Measurements from ENCODE around the gene ANO9. TPM values are rescaled to one million over a fixed set of nuclear protein-coding genes. Genes with fewer than 3 reads are reported as not detected.

ANO9 gene
- total and polyA plus RNA-seq, 2 experiments from 2014 or later = not detected

GRCh38 chr11:380491-380890 is 61.3 kb downstream of the ANO9 start:
- H3K9me3 ChIP-seq (ENCODE audit: low read depth) = no peaks in the 10 kb centered on the region
- no peaks in the 10 kb centered on the region for H3F3A ChIP-seq (ENCODE audit: insufficient read depth)
- H3K4me1 ChIP-seq (ENCODE audit: insufficient read depth) = no peaks in the 10 kb centered on the region
- H3K4me2 ChIP-seq (ENCODE audit: unreplicated experiment) = no peak overlapping the region
- no peak overlapping the region for H3K9ac ChIP-seq
- H4K20me1 ChIP-seq (ENCODE audit: insufficient read depth) = no peaks in the 10 kb centered on the region
- H2AFZ ChIP-seq = no peak overlapping the region
- no peaks in the 10 kb centered on the region for H3K9me2 ChIP-seq (ENCODE audit: insufficient read depth)
- no peaks in the 10 kb centered on the region for H3K79me2 ChIP-seq (ENCODE audit: insufficient read depth)
- 77 to 85% methylated on average over 17 to 23 of the region's 23 CpGs for WGBS, 2 experiments (ENCODE audit: low coverage in 1 of 2, low lambda C conversion rate in 2 of 2, missing lambda C conversion rate in 2 of 2)
- TF ChIP-seq EZH2phosphoT487 (IDR thresholded peaks at IDR 0.05; ENCODE audit: insufficient read depth, low read depth) (no peak), EZH2 (IDR thresholded peaks at IDR 0.05; ENCODE audit: insufficient read depth, poor library complexity, severe bottlenecking) (no peak)
- no peak overlapping the region for H3K4me3 ChIP-seq
- in situ Hi-C loops (cut with MboI) = no loop called here
- DNase-seq = no peak
- no peaks in the 10 kb centered on the region for H3K27me3 ChIP-seq (replicated peaks; ENCODE audit: insufficient read depth)
- H3K36me3 ChIP-seq (ENCODE audit: low read depth) = no peaks in the 10 kb centered on the region
- no peak overlapping the region for H3K27ac ChIP-seq

DNA sequence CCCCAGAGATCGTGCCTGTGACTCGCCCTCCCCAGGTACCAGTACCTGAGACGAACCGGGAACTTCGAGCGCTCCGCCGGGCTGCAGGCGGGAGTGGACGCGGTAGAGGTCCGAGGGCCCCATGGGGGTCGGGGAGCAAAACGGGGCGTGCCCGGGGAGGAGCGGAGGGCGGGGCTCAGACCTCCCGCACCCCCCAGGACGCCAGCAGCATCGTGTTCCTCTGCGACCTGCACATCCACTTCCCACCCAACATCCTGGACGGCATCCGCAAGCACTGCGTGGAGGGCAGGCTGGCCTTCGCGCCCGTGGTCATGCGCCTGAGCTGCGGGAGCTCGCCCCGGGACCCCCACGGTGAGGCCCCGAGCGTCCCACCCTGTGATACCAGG is 61.7 kb downstream of the ANO9 start:
- H3K27ac ChIP-seq = no peak overlapping the region

DNA sequence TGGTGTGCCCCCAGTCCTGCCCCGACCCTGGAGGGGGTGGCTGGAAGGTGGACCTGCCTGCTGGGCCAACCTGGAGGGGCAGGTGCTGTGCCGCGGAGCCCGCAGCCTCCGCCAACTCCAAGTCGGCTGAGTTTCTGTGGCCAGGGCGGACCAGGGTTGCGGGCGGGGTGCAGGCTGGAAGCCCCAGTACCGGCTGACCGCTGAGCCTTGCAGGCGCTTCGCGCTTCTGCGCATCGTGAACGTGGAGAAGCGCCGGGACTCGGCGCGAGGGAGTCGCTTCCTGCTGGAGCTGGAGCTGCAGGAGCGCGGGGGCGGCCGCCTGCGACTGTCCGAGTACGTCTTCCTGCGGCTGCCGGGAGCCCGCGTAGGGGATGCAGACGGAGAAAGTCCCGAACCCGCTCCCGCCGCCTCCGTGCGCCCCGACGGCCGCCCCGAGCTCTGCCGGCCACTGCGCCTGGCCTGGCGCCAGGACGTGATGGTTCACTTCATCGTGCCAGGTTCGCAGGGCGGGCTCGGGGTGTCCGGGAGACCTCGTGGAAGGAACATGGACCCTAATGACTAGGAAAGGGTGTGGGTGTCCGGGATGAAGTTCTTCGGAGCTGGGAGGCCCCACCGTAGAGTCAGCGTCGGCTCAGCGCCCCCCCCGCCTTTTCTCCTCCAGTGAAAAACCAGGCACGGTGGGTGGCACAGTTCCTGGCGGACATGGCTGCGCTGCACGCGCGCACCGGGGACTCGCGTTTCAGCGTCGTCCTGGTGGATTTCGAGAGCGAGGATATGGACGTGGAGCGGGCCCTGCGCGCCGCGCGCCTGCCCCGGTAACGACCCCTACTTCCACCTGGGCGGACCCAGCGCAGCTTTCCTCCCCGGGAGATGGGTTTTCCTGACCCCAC is 62.4 kb downstream of the ANO9 start:
- H2AFZ ChIP-seq = no peak overlapping the region
- DNase-seq = no peak
- H3K4me2 ChIP-seq (ENCODE audit: unreplicated experiment) = no peak overlapping the region
- no peaks in the 10 kb centered on the region for H3K4me1 ChIP-seq (ENCODE audit: insufficient read depth)
- H3K79me2 ChIP-seq (ENCODE audit: insufficient read depth) = no peaks in the 10 kb centered on the region
- no peak overlapping the region for H3K4me3 ChIP-seq
- no peak overlapping the region for H3K27ac ChIP-seq
- no peaks in the 10 kb centered on the region for H3K9me2 ChIP-seq (ENCODE audit: insufficient read depth)
- no peak overlapping the region for H3K9ac ChIP-seq
- H3K27me3 ChIP-seq (replicated peaks; ENCODE audit: insufficient read depth) = no peaks in the 10 kb centered on the region
- no peaks in the 10 kb centered on the region for H3F3A ChIP-seq (ENCODE audit: insufficient read depth)
- no peak for TF ChIP-seq EZH2 (IDR thresholded peaks at IDR 0.05; ENCODE audit: insufficient read depth, poor library complexity, severe bottlenecking)
- TF ChIP-seq EZH2phosphoT487 (IDR thresholded peaks at IDR 0.05; ENCODE audit: insufficient read depth, low read depth) = no peak
- no peaks in the 10 kb centered on the region for H4K20me1 ChIP-seq (ENCODE audit: insufficient read depth)
- in situ Hi-C loops (cut with MboI) = no loop called here
- WGBS, 2 experiments (ENCODE audit: low coverage in 1 of 2, low lambda C conversion rate in 2 of 2, missing lambda C conversion rate in 2 of 2) = 89 to 90% methylated on average over 53 to 87 of the region's 87 CpGs
- no peaks in the 10 kb centered on the region for H3K9me3 ChIP-seq (ENCODE audit: low read depth)
- H3K36me3 ChIP-seq (ENCODE audit: low read depth) = no peaks in the 10 kb centered on the region

More for the DNA sequence above, 61.7 kb downstream of the ANO9 start:
- Histone ChIP-seq H2AFZ (no peak overlapping the region), H3K36me3 (ENCODE audit: low read depth) (no peaks in the 10 kb centered on the region), H3K9ac (no peak overlapping the region), H3K4me3 (no peak overlapping the region), H3K9me2 (ENCODE audit: insufficient read depth) (no peaks in the 10 kb centered on the region), H4K20me1 (ENCODE audit: insufficient read depth) (no peaks in the 10 kb centered on the region), H3K9me3 (ENCODE audit: low read depth) (no peaks in the 10 kb centered on the region), H3K27me3 (replicated peaks; ENCODE audit: insufficient read depth) (no peaks in the 10 kb centered on the region), H3K79me2 (ENCODE audit: insufficient read depth) (no peaks in the 10 kb centered on the region), H3F3A (ENCODE audit: insufficient read depth) (no peaks in the 10 kb centered on the region), H3K4me2 (ENCODE audit: unreplicated experiment) (no peak overlapping the region), H3K4me1 (ENCODE audit: insufficient read depth) (no peaks in the 10 kb centered on the region)
- in situ Hi-C loops (cut with MboI) = no loop called here
- WGBS, 2 experiments (ENCODE audit: low coverage in 1 of 2, low lambda C conversion rate in 2 of 2, missing lambda C conversion rate in 2 of 2) = 90 to 100% methylated on average over 12 to 35 of the region's 35 CpGs
- TF ChIP-seq EZH2phosphoT487 (IDR thresholded peaks at IDR 0.05; ENCODE audit: insufficient read depth, low read depth) = no peak
- no peak for TF ChIP-seq EZH2 (IDR thresholded peaks at IDR 0.05; ENCODE audit: insufficient read depth, poor library complexity, severe bottlenecking)
- DNase-seq = no peak

GRCh38 chr11:377883-378500 is 63.8 kb downstream of the ANO9 start:
- Histone ChIP-seq H3K4me2 (ENCODE audit: unreplicated experiment) (no peak overlapping the region), H3F3A (ENCODE audit: insufficient read depth) (no peaks in the 10 kb centered on the region), H3K27ac (no peak overlapping the region), H3K4me1 (ENCODE audit: insufficient read depth) (no peaks in the 10 kb centered on the region), H3K79me2 (ENCODE audit: insufficient read depth) (no peaks in the 10 kb centered on the region), H3K36me3 (ENCODE audit: low read depth) (no peaks in the 10 kb centered on the region), H2AFZ (no peak overlapping the region), H3K9ac (no peak overlapping the region), H3K27me3 (replicated peaks; ENCODE audit: insufficient read depth) (no peaks in the 10 kb centered on the region), H3K9me3 (ENCODE audit: low read depth) (no peaks in the 10 kb centered on the region), H3K9me2 (ENCODE audit: insufficient read depth) (no peaks in the 10 kb centered on the region), H3K4me3 (no peak overlapping the region), H4K20me1 (ENCODE audit: insufficient read depth) (no peaks in the 10 kb centered on the region)
- no peak for DNase-seq
- in situ Hi-C loops (cut with MboI) = no loop called here
- 69 to 76% methylated on average over 11 of the region's 11 CpGs for WGBS, 2 experiments (ENCODE audit: low coverage in 1 of 2, low lambda C conversion rate in 2 of 2, missing lambda C conversion rate in 2 of 2)
- TF ChIP-seq EZH2 (IDR thresholded peaks at IDR 0.05; ENCODE audit: insufficient read depth, poor library complexity, severe bottlenecking) (no peak), EZH2phosphoT487 (IDR thresholded peaks at IDR 0.05; ENCODE audit: insufficient read depth, low read depth) (no peak)
